ENCODE results near the gene LRRTM3.

- TF ChIP-seq CEBPB (IDR thresholded peaks at IDR 0.05) (no peak), TCF12 (IDR thresholded peaks at IDR 0.05; ENCODE audit: low read depth) (no peak), TAF1 (IDR thresholded peaks at IDR 0.05; ENCODE audit: low read depth) (no peak), EP300 (IDR thresholded peaks at IDR 0.05; ENCODE audit: borderline replicate concordance) (no peak), CREB1 (IDR thresholded peaks at IDR 0.05; ENCODE audit: low read depth) (no peak), YY1 (IDR thresholded peaks at IDR 0.05; ENCODE audit: low read depth) (no peak), EGR1 (IDR thresholded peaks at IDR 0.05) (no peak), FOXM1 (IDR thresholded peaks at IDR 0.05; ENCODE audit: borderline replicate concordance, low read depth) (no peak), MAX (IDR thresholded peaks at IDR 0.05) (no peak), USF1 (IDR thresholded peaks at IDR 0.05) (no peak), RAD21 (IDR thresholded peaks at IDR 0.05; ENCODE audit: low read depth) (no peak), TEAD4 (IDR thresholded peaks at IDR 0.05) (no peak)
- TF ChIP-seq, protein P1, sequence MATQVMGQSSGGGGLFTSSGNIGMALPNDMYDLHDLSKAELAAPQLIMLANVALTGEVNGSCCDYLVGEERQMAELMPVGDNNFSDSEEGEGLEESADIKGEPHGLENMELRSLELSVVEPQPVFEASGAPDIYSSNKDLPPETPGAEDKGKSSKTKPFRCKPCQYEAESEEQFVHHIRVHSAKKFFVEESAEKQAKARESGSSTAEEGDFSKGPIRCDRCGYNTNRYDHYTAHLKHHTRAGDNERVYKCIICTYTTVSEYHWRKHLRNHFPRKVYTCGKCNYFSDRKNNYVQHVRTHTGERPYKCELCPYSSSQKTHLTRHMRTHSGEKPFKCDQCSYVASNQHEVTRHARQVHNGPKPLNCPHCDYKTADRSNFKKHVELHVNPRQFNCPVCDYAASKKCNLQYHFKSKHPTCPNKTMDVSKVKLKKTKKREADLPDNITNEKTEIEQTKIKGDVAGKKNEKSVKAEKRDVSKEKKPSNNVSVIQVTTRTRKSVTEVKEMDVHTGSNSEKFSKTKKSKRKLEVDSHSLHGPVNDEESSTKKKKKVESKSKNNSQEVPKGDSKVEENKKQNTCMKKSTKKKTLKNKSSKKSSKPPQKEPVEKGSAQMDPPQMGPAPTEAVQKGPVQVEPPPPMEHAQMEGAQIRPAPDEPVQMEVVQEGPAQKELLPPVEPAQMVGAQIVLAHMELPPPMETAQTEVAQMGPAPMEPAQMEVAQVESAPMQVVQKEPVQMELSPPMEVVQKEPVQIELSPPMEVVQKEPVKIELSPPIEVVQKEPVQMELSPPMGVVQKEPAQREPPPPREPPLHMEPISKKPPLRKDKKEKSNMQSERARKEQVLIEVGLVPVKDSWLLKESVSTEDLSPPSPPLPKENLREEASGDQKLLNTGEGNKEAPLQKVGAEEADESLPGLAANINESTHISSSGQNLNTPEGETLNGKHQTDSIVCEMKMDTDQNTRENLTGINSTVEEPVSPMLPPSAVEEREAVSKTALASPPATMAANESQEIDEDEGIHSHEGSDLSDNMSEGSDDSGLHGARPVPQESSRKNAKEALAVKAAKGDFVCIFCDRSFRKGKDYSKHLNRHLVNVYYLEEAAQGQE (IDR thresholded peaks at IDR 0.05; ENCODE audit: low read depth), result no peak
These were observed 15.1 kb downstream of the LRRTM3 start for GRCh38 chr10:66940965-66941364.
